Gastrocnemius medialis (tissue), 4 donors: ENCODE data around the gene ART5.

Source experiments
- POLR2A ChIP-seq, 2 donors: fragments of 450-650 bp; IDR thresholded peaks; one replicate each; pipeline ENCODE4 v1.6.1; 2017; ENCODE audit warnings: antibody characterized with exemption in 2 of 2, mild to moderate bottlenecking in 2 of 2, moderate library complexity in 2 of 2
- TF ChIP-seq, protein P1 (sequence below), 5 experiments: fragments of 450-650 bp in 3 of 5; fragments of 200-600 bp in 2 of 5; sonication (generic) in 2 of 5; IDR thresholded peaks in 4 of 5; conservative IDR thresholded peaks in 1 of 5; 1 replicate in 4 of 5; 2 replicates in 1 of 5; pipeline ENCODE4 v1.5.1; 2016 to 2019; ENCODE audit warnings: antibody characterized with exemption in 5 of 5, mild to moderate bottlenecking in 3 of 5, moderate library complexity in 3 of 5

DNA sequence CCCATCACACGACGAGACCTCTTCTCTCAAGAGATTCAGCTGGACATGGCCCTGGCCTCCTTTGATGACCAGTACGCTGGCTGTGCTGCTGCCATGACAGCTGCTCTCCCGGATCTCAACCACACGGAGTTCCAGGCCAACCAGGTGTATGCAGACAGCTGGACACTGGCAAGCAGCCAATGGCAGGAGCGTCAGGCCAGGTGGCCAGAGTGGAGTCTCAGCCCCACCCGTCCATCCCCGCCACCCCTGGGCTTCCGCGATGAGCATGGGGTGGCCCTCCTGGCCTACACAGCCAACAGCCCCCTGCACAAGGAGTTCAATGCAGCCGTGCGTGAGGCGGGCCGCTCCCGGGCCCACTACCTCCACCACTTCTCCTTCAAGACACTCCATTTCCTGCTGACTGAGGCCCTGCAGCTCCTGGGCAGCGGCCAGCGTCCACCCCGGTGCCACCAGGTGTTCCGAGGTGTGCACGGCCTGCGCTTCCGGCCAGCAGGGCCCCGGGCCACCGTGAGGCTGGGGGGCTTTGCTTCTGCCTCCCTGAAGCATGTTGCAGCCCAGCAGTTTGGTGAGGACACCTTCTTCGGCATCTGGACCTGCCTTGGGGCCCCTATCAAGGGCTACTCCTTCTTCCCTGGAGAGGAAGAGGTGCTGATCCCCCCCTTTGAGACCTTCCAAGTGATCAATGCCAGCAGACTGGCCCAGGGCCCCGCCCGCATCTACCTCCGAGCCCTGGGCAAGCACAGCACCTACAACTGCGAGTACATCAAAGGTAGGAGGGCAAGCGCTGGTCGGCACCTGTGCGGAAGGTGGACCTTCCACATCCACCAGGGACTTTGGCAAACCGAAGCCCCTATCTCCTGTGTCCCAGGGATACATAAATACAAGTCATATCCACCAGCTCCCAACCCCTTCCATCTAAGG is 18.1 kb upstream of the ART5 start:
- TF ChIP-seq, protein P1, sequence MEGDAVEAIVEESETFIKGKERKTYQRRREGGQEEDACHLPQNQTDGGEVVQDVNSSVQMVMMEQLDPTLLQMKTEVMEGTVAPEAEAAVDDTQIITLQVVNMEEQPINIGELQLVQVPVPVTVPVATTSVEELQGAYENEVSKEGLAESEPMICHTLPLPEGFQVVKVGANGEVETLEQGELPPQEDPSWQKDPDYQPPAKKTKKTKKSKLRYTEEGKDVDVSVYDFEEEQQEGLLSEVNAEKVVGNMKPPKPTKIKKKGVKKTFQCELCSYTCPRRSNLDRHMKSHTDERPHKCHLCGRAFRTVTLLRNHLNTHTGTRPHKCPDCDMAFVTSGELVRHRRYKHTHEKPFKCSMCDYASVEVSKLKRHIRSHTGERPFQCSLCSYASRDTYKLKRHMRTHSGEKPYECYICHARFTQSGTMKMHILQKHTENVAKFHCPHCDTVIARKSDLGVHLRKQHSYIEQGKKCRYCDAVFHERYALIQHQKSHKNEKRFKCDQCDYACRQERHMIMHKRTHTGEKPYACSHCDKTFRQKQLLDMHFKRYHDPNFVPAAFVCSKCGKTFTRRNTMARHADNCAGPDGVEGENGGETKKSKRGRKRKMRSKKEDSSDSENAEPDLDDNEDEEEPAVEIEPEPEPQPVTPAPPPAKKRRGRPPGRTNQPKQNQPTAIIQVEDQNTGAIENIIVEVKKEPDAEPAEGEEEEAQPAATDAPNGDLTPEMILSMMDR (IDR thresholded peaks at IDR 0.05 in 4 of 5, conservative IDR thresholded peaks at IDR 0.05 in 1 of 5): no peak
- no peak for TF ChIP-seq POLR2A (IDR thresholded peaks at IDR 0.05)
